HG03175 (cell line): ENCODE measurements around the gene HOXD11.

Experiments used
- ATAC-seq: cut with Tn5 transposase; IDR thresholded peaks from one replicate; pipeline ENCODE4 v1.9.1; 2021; ENCODE audit warnings: mild to moderate bottlenecking, moderate library complexity; ENCODE audit not compliant: unreplicated experiment

The HOXD11 gene

GRCh38 chr2:176106581-176107539 lies at the start of gene HOXD11:
Gene HOXD11 (plus strand): TSS chr2:176107280. CDS start chr2:176107356, 76 bp downstream.
- ATAC-seq: no peak

GRCh38 chr2:176063958-176064357 lies 43.1 kb upstream of the HOXD11 start:
- ATAC-seq: no peak

- no peak for ATAC-seq
These were observed 40.2 kb upstream of the HOXD11 start for GRCh38 chr2:176066645-176067588.

- ATAC-seq: no peak
These were observed 39.3 kb upstream of the HOXD11 start for GRCh38 chr2:176067589-176068418.

GRCh38 chr2:176068419-176068832 lies 38.7 kb upstream of the HOXD11 start:
- no peak for ATAC-seq

GRCh38 chr2:176071330-176072291 lies 35.5 kb upstream of the HOXD11 start:
- no peak for ATAC-seq

GRCh38 chr2:176072292-176072669 lies 34.8 kb upstream of the HOXD11 start:
- ATAC-seq: no peak

GRCh38 chr2:176072951-176073904 lies 33.9 kb upstream of the HOXD11 start:
- ATAC-seq: no peak

- ATAC-seq: no peak
These were observed 32.1 kb upstream of the HOXD11 start for GRCh38 chr2:176074919-176075425.

- ATAC-seq: no peak
These were observed 31.6 kb upstream of the HOXD11 start for GRCh38 chr2:176075481-176075880.

GRCh38 chr2:176076063-176076462 lies 31.0 kb upstream of the HOXD11 start:
- no peak for ATAC-seq

- no peak for ATAC-seq
These were observed 30.3 kb upstream of the HOXD11 start for GRCh38 chr2:176076796-176077195.

- ATAC-seq: no peak
These were observed 28.4 kb upstream of the HOXD11 start for GRCh38 chr2:176078541-176079284.

- no peak for ATAC-seq
These were observed 27.7 kb upstream of the HOXD11 start for GRCh38 chr2:176079285-176079830.

GRCh38 chr2:176079831-176080539 lies 27.1 kb upstream of the HOXD11 start:
- no peak for ATAC-seq

GRCh38 chr2:176080540-176081375 lies 26.3 kb upstream of the HOXD11 start:
- ATAC-seq: no peak
